ENCODE data around the gene RBM33. TPM values are rescaled to one million over a fixed set of nuclear protein-coding genes. Genes with fewer than 3 reads are reported as not detected.

RBM33 gene
- total RNA-seq, 1 experiment from 2014 or later, result 80.5 TPM

DNA sequence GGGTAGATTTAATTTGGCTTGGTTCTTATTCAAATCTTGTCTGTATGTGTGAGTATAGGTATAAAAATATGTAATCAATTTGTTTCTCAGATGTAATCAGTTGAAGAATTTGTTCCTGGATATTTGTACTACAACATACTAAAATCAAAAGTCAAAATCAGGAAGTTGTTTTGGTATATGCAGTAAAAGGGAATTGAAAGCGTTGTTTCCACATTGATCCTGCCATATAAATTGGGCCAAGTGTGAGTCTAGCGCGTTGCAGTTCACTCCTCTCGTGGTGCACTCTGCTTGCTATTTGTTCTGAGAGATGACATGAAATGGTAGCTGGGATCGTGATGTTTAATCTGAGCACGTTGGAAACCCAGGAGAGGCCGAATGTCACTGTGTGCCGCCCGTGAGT, 111.9 kb downstream of the RBM33 start:
- no peak for DNase-seq (ENCODE audit: unreplicated experiment)
- no peaks in the 10 kb centered on the region for H3K27me3 Mint-ChIP-seq (ENCODE audit: insufficient read depth, unreplicated experiment)
- H3K4me3 Mint-ChIP-seq (ENCODE audit: unreplicated experiment), result no peak overlapping the region
- peaks cover 17% of the 10 kb centered on the region for H3K4me1 Mint-ChIP-seq (ENCODE audit: insufficient read depth, unreplicated experiment)
- intact Hi-C loops (cut with micrococcal nuclease), result no loop called here
- no peaks in the 10 kb centered on the region for H3K9me3 Mint-ChIP-seq (ENCODE audit: unreplicated experiment)
- ChIA-PET POLR2A (interaction anchor here (0.6 kb wide), 1 partner anchor 36 kb away, joined by 3 read pairs; no protein-coding TSS in a partner anchor), CTCF (interaction anchor here (0.8 to 1.0 kb wide), 2 partner anchors 12 to 35 kb away, joined by 3 to 4 read pairs; no protein-coding TSS in a partner anchor)
- no peak overlapping the region for H3K27ac Mint-ChIP-seq (ENCODE audit: low read depth, unreplicated experiment)
- BruUV-seq (replicated peaks), result no TSS peak
- TF ChIP-seq, protein P1, sequence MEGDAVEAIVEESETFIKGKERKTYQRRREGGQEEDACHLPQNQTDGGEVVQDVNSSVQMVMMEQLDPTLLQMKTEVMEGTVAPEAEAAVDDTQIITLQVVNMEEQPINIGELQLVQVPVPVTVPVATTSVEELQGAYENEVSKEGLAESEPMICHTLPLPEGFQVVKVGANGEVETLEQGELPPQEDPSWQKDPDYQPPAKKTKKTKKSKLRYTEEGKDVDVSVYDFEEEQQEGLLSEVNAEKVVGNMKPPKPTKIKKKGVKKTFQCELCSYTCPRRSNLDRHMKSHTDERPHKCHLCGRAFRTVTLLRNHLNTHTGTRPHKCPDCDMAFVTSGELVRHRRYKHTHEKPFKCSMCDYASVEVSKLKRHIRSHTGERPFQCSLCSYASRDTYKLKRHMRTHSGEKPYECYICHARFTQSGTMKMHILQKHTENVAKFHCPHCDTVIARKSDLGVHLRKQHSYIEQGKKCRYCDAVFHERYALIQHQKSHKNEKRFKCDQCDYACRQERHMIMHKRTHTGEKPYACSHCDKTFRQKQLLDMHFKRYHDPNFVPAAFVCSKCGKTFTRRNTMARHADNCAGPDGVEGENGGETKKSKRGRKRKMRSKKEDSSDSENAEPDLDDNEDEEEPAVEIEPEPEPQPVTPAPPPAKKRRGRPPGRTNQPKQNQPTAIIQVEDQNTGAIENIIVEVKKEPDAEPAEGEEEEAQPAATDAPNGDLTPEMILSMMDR (IDR thresholded peaks at IDR 0.05; ENCODE audit: unreplicated experiment), result no peak
- peaks cover 35% of the 10 kb centered on the region for H3K36me3 Mint-ChIP-seq (ENCODE audit: insufficient read depth, unreplicated experiment)

DNA sequence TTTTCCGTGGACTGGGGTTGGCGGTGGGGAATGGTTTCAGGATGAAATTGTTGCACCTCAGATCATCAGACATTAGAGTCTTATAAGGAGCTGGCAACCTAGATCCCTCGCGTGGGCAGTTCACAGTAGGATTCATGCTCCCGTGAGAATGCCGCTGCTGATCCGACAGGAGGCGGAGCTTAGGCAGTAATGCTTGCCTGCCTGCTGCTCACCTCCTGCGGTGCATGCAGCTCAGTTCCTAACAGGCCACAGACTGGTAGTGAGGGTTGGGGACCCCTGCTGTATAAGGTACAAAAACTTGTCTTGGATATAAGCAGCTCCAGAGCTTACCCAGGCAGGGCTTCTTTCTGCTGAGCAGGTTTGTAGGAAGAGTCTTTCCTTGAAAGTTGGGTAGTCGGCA, 113.9 kb downstream of the RBM33 start:
- TF ChIP-seq, protein P1 (IDR thresholded peaks at IDR 0.05; ENCODE audit: unreplicated experiment), result no peak
- no peak for DNase-seq (ENCODE audit: unreplicated experiment)
- no peaks in the 10 kb centered on the region for H3K27me3 Mint-ChIP-seq (ENCODE audit: insufficient read depth, unreplicated experiment)
- ChIA-PET CTCF (interaction anchor here (1.2 to 1.9 kb wide), 2 partner anchors 10 to 13 kb away, joined by 3 to 12 read pairs; no protein-coding TSS in a partner anchor), POLR2A (interaction anchor here (0.7 kb wide), 1 partner anchor 830 kb away, joined by 3 read pairs; no protein-coding TSS in a partner anchor)
- peaks cover 48% of the 10 kb centered on the region for H3K36me3 Mint-ChIP-seq (ENCODE audit: insufficient read depth, unreplicated experiment)
- no TSS peak for BruUV-seq (replicated peaks)
- intact Hi-C loops (cut with micrococcal nuclease), result no loop called here
- no peak overlapping the region for H3K27ac Mint-ChIP-seq (ENCODE audit: low read depth, unreplicated experiment)
- no peaks in the 10 kb centered on the region for H3K9me3 Mint-ChIP-seq (ENCODE audit: unreplicated experiment)
- peaks cover 7% of the 10 kb centered on the region for H3K4me1 Mint-ChIP-seq (ENCODE audit: insufficient read depth, unreplicated experiment)
- H3K4me3 Mint-ChIP-seq (ENCODE audit: unreplicated experiment), result no peak overlapping the region

DNA sequence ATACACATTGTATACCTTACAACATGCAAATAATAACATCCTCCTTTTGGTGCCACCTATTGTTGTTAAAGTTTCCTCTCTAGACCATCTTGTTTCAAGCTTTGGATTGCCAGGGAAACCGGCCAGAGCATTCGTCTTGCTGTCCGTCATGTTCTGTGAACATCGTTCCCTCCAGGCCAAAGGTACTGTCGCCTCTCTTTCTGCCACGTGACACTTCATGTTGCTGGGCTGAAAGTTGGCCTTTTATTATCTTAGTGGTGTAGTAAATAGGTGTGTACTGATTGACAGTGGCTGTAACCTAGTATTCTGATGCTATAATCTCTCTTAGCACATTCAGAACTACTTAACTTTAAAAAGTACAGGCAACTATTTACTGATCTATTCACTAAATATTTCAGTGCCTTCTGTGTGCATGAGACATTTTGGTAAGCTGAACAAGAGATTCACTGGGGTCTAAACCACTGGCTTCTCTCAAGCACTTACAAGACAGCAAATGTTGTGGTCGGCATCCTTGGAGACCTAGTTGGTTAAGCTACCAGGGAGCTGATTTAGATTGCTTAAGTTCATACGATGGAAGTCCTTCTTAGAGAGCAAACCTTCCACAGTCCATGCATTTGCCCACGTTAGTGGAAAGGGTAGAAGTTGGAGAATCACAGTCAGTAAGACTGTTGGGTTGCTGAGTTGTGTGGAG, 115.4 kb downstream of the RBM33 start:
- no peaks in the 10 kb centered on the region for H3K27me3 Mint-ChIP-seq (ENCODE audit: insufficient read depth, unreplicated experiment)
- intact Hi-C loops (cut with micrococcal nuclease), result no loop called here
- no peak overlapping the region for H3K4me3 Mint-ChIP-seq (ENCODE audit: unreplicated experiment)
- H3K9me3 Mint-ChIP-seq (ENCODE audit: unreplicated experiment), result no peaks in the 10 kb centered on the region
- H3K27ac Mint-ChIP-seq (ENCODE audit: low read depth, unreplicated experiment), result no peak overlapping the region
- DNase-seq (ENCODE audit: unreplicated experiment), result no peak
- no TSS peak for BruUV-seq (replicated peaks)
- ChIA-PET POLR2A (no interaction called here), CTCF (interaction anchor here (0.7 to 1.0 kb wide), 5 partner anchors 9 to 854 kb away, joined by 3 to 6 read pairs (median 3); no protein-coding TSS in a partner anchor)
- TF ChIP-seq, protein P1 (IDR thresholded peaks at IDR 0.05; ENCODE audit: unreplicated experiment), result no peak
- H3K36me3 Mint-ChIP-seq (ENCODE audit: insufficient read depth, unreplicated experiment), result peaks cover 50% of the 10 kb centered on the region
- H3K4me1 Mint-ChIP-seq (ENCODE audit: insufficient read depth, unreplicated experiment), result no peaks in the 10 kb centered on the region

DNA sequence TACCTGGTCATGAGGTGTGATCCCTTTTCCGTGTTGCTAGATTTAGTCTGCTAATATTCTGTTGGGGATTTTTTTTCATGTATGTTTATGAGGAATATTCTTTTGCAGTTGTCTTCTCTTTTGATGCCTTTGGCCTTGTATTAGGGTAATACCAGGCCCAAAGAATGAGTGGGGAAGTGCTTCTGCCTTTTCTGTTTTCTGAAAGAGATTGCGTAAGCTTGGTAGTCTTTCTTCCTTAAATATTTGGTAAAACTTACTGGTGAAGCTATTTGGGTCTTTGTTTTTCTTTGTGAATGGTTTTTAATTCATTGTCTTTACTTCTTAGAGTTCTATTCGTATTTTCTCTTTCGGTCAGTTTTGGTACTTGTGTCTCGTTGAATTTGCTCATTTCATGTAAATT, 116.7 kb downstream of the RBM33 start:
- TF ChIP-seq, protein P1 (IDR thresholded peaks at IDR 0.05; ENCODE audit: unreplicated experiment), result no peak
- Mint-ChIP-seq H3K27ac (ENCODE audit: low read depth, unreplicated experiment) (no peak overlapping the region), H3K4me3 (ENCODE audit: unreplicated experiment) (no peak overlapping the region), H3K27me3 (ENCODE audit: insufficient read depth, unreplicated experiment) (no peaks in the 10 kb centered on the region), H3K9me3 (ENCODE audit: unreplicated experiment) (no peaks in the 10 kb centered on the region), H3K36me3 (ENCODE audit: insufficient read depth, unreplicated experiment) (peaks cover 61% of the 10 kb centered on the region), H3K4me1 (ENCODE audit: insufficient read depth, unreplicated experiment) (no peaks in the 10 kb centered on the region)
- no peak for DNase-seq (ENCODE audit: unreplicated experiment)
- BruUV-seq (replicated peaks), result no TSS peak
- POLR2A ChIA-PET, result interaction anchor here (1.1 kb wide), 1 partner anchor 454 kb away, joined by 3 read pairs; no protein-coding TSS in a partner anchor
- CTCF ChIA-PET, result interaction anchor here (1.0 kb wide), 2 partner anchors 20 to 163 kb away, joined by 3 to 4 read pairs; no protein-coding TSS in a partner anchor
- intact Hi-C loops (cut with micrococcal nuclease), result no loop called here

Measured in MCF 10A (cell line).